ENCODE data around the gene ARHGEF12. TPM values are rescaled to one million over a fixed set of nuclear protein-coding genes. Genes with fewer than 3 reads are reported as not detected.

Gene ARHGEF12
- total RNA-seq, 1 donor from 2014 or later: 40.8 TPM

DNA sequence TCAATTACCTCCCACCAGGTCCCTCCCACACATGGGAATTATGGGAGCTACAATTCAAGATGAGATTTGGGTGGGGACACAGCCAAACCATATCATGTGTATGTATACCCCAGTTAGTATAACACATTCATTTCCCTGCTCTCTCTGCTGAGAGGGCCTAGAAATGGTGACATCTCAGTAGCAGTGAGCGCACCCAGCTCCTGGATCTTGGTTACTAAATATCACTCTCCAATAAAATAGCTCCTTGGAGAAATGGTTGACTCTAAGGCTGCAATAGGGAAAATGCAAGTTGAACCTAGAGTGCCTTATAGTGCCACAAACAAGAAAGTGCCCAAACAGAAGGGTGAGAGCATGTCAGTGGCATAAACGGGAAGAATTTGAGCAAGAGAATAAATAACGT, 59.6 kb downstream of the ARHGEF12 start:
- peaks cover 2% of the 10 kb centered on the region for H3K9me3 Mint-ChIP-seq (ENCODE audit: unreplicated experiment)
- peaks cover 3% of the 10 kb centered on the region for H3K36me3 Mint-ChIP-seq (ENCODE audit: unreplicated experiment)
- peaks cover 5% of the 10 kb centered on the region for H3K4me1 Mint-ChIP-seq (ENCODE audit: low read depth, unreplicated experiment)
- H3K4me3 Mint-ChIP-seq (ENCODE audit: unreplicated experiment): no peak overlapping the region
- no peak overlapping the region for H3K27ac Mint-ChIP-seq (ENCODE audit: unreplicated experiment)
- no peak for DNase-seq
- TF ChIP-seq, protein P1, sequence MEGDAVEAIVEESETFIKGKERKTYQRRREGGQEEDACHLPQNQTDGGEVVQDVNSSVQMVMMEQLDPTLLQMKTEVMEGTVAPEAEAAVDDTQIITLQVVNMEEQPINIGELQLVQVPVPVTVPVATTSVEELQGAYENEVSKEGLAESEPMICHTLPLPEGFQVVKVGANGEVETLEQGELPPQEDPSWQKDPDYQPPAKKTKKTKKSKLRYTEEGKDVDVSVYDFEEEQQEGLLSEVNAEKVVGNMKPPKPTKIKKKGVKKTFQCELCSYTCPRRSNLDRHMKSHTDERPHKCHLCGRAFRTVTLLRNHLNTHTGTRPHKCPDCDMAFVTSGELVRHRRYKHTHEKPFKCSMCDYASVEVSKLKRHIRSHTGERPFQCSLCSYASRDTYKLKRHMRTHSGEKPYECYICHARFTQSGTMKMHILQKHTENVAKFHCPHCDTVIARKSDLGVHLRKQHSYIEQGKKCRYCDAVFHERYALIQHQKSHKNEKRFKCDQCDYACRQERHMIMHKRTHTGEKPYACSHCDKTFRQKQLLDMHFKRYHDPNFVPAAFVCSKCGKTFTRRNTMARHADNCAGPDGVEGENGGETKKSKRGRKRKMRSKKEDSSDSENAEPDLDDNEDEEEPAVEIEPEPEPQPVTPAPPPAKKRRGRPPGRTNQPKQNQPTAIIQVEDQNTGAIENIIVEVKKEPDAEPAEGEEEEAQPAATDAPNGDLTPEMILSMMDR (IDR thresholded peaks at IDR 0.05; ENCODE audit: partially characterized antibody, unreplicated experiment): no peak
- no peaks in the 10 kb centered on the region for H3K27me3 Mint-ChIP-seq (ENCODE audit: unreplicated experiment)

DNA sequence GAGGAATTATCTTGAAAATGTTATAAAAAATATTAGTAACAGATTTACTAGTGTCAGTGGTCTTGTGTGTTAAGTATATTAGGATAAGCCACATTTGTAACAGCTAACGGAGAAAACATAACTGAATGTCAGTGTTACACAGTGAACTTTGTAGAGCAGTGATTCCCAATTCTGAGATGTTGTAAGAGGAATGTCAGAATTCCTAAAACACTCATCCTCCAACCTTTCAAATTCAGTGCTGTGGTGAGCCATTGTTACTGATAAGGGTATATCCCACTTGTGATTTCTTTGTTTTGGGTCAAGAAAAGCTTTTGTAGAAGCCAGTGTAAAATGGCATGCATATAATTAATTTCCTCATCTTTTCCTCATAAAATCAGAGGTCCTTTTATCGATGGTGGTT, 61.9 kb downstream of the ARHGEF12 start:
- TF ChIP-seq, protein P1 (IDR thresholded peaks at IDR 0.05; ENCODE audit: partially characterized antibody, unreplicated experiment): no peak
- Mint-ChIP-seq H3K36me3 (ENCODE audit: unreplicated experiment) (peaks cover 3% of the 10 kb centered on the region), H3K27ac (ENCODE audit: unreplicated experiment) (no peak overlapping the region), H3K4me3 (ENCODE audit: unreplicated experiment) (no peak overlapping the region), H3K27me3 (ENCODE audit: unreplicated experiment) (no peaks in the 10 kb centered on the region), H3K4me1 (ENCODE audit: low read depth, unreplicated experiment) (peaks cover 11% of the 10 kb centered on the region), H3K9me3 (ENCODE audit: unreplicated experiment) (peaks cover 2% of the 10 kb centered on the region)
- no peak for DNase-seq

DNA sequence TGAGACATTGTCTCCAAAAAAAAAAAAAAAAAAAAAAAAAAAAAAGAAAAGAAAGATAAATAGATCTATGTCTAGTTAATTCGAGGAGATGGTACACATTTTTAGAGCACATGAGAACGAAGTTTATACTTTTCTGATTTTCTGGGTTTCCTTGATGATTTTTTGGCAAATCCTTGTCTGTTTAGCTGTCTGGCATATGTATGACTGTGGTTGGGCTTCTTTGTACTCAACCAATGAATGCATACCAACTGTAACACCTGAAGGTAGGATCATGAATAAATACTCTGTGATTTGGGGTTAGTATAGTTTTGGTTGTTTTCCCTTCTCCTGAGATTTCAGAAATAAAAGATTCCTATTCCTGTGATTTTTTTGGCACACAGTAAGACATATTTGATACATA, 63.1 kb downstream of the ARHGEF12 start:
- TF ChIP-seq, protein P1 (IDR thresholded peaks at IDR 0.05; ENCODE audit: partially characterized antibody, unreplicated experiment): no peak
- H3K4me3 Mint-ChIP-seq (ENCODE audit: unreplicated experiment): no peak overlapping the region
- peaks cover 3% of the 10 kb centered on the region for H3K36me3 Mint-ChIP-seq (ENCODE audit: unreplicated experiment)
- H3K9me3 Mint-ChIP-seq (ENCODE audit: unreplicated experiment): peaks cover 2% of the 10 kb centered on the region
- no peak overlapping the region for H3K27ac Mint-ChIP-seq (ENCODE audit: unreplicated experiment)
- peaks cover 14% of the 10 kb centered on the region for H3K4me1 Mint-ChIP-seq (ENCODE audit: low read depth, unreplicated experiment)
- no peaks in the 10 kb centered on the region for H3K27me3 Mint-ChIP-seq (ENCODE audit: unreplicated experiment)
- no peak for DNase-seq

DNA sequence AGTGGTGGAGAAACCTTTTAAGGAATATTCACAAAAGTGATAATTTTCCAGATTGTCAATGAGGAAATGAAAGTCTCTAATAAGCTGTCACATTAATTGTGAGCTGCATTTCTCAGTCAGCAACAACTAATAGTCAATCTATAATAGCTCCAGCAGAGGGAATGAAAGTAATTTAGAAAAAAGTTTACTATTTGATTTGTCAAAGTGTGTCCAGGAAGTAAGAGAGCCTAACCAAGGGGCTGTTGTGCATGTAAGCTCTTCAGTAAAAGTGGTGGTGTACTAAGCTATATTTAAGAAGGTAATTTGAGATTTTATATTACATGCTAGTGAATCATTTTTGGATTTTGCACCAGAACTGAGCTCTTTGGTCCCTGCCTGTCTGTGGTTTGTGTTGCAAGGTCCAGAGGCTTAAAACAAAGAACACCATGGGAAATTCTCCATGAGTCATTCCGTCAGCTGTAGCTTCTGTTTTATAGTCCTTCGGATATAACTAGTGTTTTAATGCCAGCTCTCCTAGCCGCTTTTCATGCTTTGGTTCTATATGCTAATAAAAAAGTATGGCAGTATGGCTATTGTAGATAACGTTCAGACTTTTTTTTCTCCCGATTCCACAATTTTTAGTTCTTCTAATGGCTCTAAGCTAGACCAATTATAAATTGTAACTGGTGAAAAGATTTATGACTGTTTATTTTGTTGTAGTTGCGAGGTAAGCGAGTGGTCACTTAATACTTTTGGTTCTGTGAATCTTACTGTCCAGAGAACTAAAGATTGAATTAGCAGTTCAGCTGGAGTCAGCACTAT, 64.6 kb downstream of the ARHGEF12 start:
- Mint-ChIP-seq H3K27me3 (ENCODE audit: unreplicated experiment) (no peaks in the 10 kb centered on the region), H3K4me1 (ENCODE audit: low read depth, unreplicated experiment) (peaks cover 17% of the 10 kb centered on the region), H3K27ac (ENCODE audit: unreplicated experiment) (peak overlapping the region; percentile 48), H3K9me3 (ENCODE audit: unreplicated experiment) (no peaks in the 10 kb centered on the region), H3K36me3 (ENCODE audit: unreplicated experiment) (peaks cover 3% of the 10 kb centered on the region), H3K4me3 (ENCODE audit: unreplicated experiment) (no peak overlapping the region)
- no peak for DNase-seq
- TF ChIP-seq, protein P1 (IDR thresholded peaks at IDR 0.05; ENCODE audit: partially characterized antibody, unreplicated experiment): no peak

DNA sequence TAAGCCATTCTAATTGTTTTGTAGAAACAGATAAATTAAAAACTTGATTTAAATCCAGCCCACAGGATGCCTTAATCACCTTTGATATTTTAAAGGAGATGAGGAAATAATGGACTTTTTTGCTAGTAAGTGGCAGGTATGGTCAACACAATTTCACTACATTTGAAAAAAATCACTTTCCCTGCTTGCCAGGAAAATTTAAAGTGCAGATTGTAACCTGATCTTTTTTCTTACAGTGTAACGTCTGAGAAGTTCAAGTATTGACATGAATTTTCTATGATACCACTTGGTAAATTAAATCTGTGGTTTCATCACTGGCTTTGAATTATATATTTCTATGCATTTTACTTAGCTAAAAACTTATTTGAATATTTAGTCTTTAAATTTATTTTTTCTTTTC, 65.3 kb downstream of the ARHGEF12 start:
- no peak overlapping the region for H3K27ac Mint-ChIP-seq (ENCODE audit: unreplicated experiment)
- H3K4me3 Mint-ChIP-seq (ENCODE audit: unreplicated experiment): no peak overlapping the region
- H3K9me3 Mint-ChIP-seq (ENCODE audit: unreplicated experiment): no peaks in the 10 kb centered on the region
- H3K4me1 Mint-ChIP-seq (ENCODE audit: low read depth, unreplicated experiment): peaks cover 17% of the 10 kb centered on the region
- H3K36me3 Mint-ChIP-seq (ENCODE audit: unreplicated experiment): no peaks in the 10 kb centered on the region
- TF ChIP-seq, protein P1 (IDR thresholded peaks at IDR 0.05; ENCODE audit: partially characterized antibody, unreplicated experiment): no peak
- DNase-seq: no peak
- no peaks in the 10 kb centered on the region for H3K27me3 Mint-ChIP-seq (ENCODE audit: unreplicated experiment)

All from glutamatergic neuron (in vitro differentiated cells).